ENCODE results near the gene MCTP1. TPM values are rescaled to one million over a fixed set of nuclear protein-coding genes. Genes with fewer than 3 reads are reported as not detected.

Gene MCTP1
- total and polyA plus RNA-seq, 4 experiments from 2014 or later = 0.31 to 0.42 (median 0.39) TPM; not detected in 1

GRCh38 chr5:95162231-95162992, 122.5 kb downstream of the MCTP1 start:
- H3K27ac ChIP-seq (ENCODE audit: low read depth, low read length) = no peak overlapping the region
- CTCF ChIA-PET (ENCODE audit: partially characterized antibody) = no interaction called here
- POLR2A ChIA-PET (ENCODE audit: partially characterized antibody) = no interaction called here
- no peaks in the 10 kb centered on the region for H3K27me3 Mint-ChIP-seq
- H3K9me3 Mint-ChIP-seq = peaks cover 0 to 4% (median 0%) of the 10 kb centered on the region in 8 donors
- H3K4me1 ChIP-seq (ENCODE audit: insufficient read depth, low read length) = no peaks in the 10 kb centered on the region
- no peaks in the 10 kb centered on the region for H3K36me3 ChIP-seq (ENCODE audit: insufficient read depth, low read length)
- DNase-seq = no peak
- H3K9me3 ChIP-seq (ENCODE audit: control insufficient read depth in 1 of 2, low read length in 2 of 2) = no peaks in the 10 kb centered on the region
- H3K4me1 Mint-ChIP-seq = peaks cover 0 to 4% (median 0%) of the 10 kb centered on the region in 4 donors
- H3K4me3 ChIP-seq (ENCODE audit: low read length in 2 of 2) = no peak overlapping the region
- intact Hi-C loops (cut with micrococcal nuclease) = no loop called here
- H3K27me3 ChIP-seq (ENCODE audit: insufficient read depth, low read length) = no peaks in the 10 kb centered on the region
- no peaks in the 10 kb centered on the region for H3K36me3 Mint-ChIP-seq
- no peak overlapping the region for H3K27ac Mint-ChIP-seq
- no peak overlapping the region for H3K4me3 Mint-ChIP-seq

- Mint-ChIP-seq H3K4me1 (peaks cover 0 to 4% (median 0%) of the 10 kb centered on the region in 4 donors), H3K27ac (no peak overlapping the region), H3K27me3 (no peaks in the 10 kb centered on the region), H3K9me3 (peaks cover 0 to 4% (median 0%) of the 10 kb centered on the region in 8 donors), H3K36me3 (no peaks in the 10 kb centered on the region), H3K4me3 (no peak overlapping the region)
- intact Hi-C loops (cut with micrococcal nuclease) = no loop called here
- Histone ChIP-seq H3K27me3 (ENCODE audit: insufficient read depth, low read length) (no peaks in the 10 kb centered on the region), H3K9me3 (ENCODE audit: control insufficient read depth in 1 of 2, low read length in 2 of 2) (no peaks in the 10 kb centered on the region), H3K36me3 (ENCODE audit: insufficient read depth, low read length) (no peaks in the 10 kb centered on the region), H3K4me3 (ENCODE audit: low read length in 2 of 2) (no peak overlapping the region), H3K4me1 (ENCODE audit: insufficient read depth, low read length) (no peaks in the 10 kb centered on the region), H3K27ac (ENCODE audit: low read depth, low read length) (no peak overlapping the region)
- CTCF ChIA-PET (ENCODE audit: partially characterized antibody) = no interaction called here
- POLR2A ChIA-PET (ENCODE audit: partially characterized antibody) = no interaction called here
- no peak for DNase-seq
These were observed 125.3 kb downstream of the MCTP1 start for GRCh38 chr5:95159603-95160002.

- H3K4me1 Mint-ChIP-seq = no peaks in the 10 kb centered on the region
- no peak overlapping the region for H3K27ac Mint-ChIP-seq
- intact Hi-C loops (cut with micrococcal nuclease) = no loop called here
- H3K9me3 Mint-ChIP-seq = peaks cover 0 to 4% (median 0%) of the 10 kb centered on the region in 8 donors
- no peak overlapping the region for H3K4me3 Mint-ChIP-seq
- H3K4me3 ChIP-seq (ENCODE audit: low read length in 2 of 2) = no peak overlapping the region
- CTCF ChIA-PET (ENCODE audit: partially characterized antibody) = no interaction called here
- DNase-seq = no peak
- H3K27ac ChIP-seq (ENCODE audit: low read depth, low read length) = no peak overlapping the region
- H3K27me3 ChIP-seq (ENCODE audit: insufficient read depth, low read length) = no peaks in the 10 kb centered on the region
- H3K36me3 ChIP-seq (ENCODE audit: insufficient read depth, low read length) = no peaks in the 10 kb centered on the region
- no peaks in the 10 kb centered on the region for H3K27me3 Mint-ChIP-seq
- POLR2A ChIA-PET (ENCODE audit: partially characterized antibody) = no interaction called here
- H3K36me3 Mint-ChIP-seq = no peaks in the 10 kb centered on the region
- H3K4me1 ChIP-seq (ENCODE audit: insufficient read depth, low read length) = no peaks in the 10 kb centered on the region
- no peaks in the 10 kb centered on the region for H3K9me3 ChIP-seq (ENCODE audit: control insufficient read depth in 1 of 2, low read length in 2 of 2)
These were observed 129.0 kb downstream of the MCTP1 start for GRCh38 chr5:95155888-95156287.

GRCh38 chr5:95153511-95153910, 131.4 kb downstream of the MCTP1 start:
- intact Hi-C loops (cut with micrococcal nuclease) = no loop called here
- Mint-ChIP-seq H3K36me3 (no peaks in the 10 kb centered on the region), H3K9me3 (peaks cover 0 to 7% (median under 1%) of the 10 kb centered on the region in 8 donors), H3K4me1 (no peaks in the 10 kb centered on the region), H3K27ac (no peak overlapping the region), H3K27me3 (no peaks in the 10 kb centered on the region), H3K4me3 (no peak overlapping the region)
- ChIA-PET POLR2A (ENCODE audit: partially characterized antibody) (no interaction called here), CTCF (ENCODE audit: partially characterized antibody) (no interaction called here)
- Histone ChIP-seq H3K36me3 (ENCODE audit: insufficient read depth, low read length) (no peaks in the 10 kb centered on the region), H3K27me3 (ENCODE audit: insufficient read depth, low read length) (no peaks in the 10 kb centered on the region), H3K4me1 (ENCODE audit: insufficient read depth, low read length) (no peaks in the 10 kb centered on the region), H3K9me3 (ENCODE audit: control insufficient read depth in 1 of 2, low read length in 2 of 2) (no peaks in the 10 kb centered on the region), H3K4me3 (ENCODE audit: low read length in 2 of 2) (no peak overlapping the region), H3K27ac (ENCODE audit: low read depth, low read length) (no peak overlapping the region)
- DNase-seq = no peak

- Mint-ChIP-seq H3K27me3 (no peaks in the 10 kb centered on the region), H3K36me3 (no peaks in the 10 kb centered on the region), H3K27ac (no peak overlapping the region), H3K9me3 (peaks cover 0 to 17% (median 5%) of the 10 kb centered on the region in 8 donors), H3K4me1 (no peaks in the 10 kb centered on the region), H3K4me3 (no peak overlapping the region)
- Histone ChIP-seq H3K4me3 (ENCODE audit: low read length in 2 of 2) (no peak overlapping the region), H3K4me1 (ENCODE audit: insufficient read depth, low read length) (no peaks in the 10 kb centered on the region), H3K27me3 (ENCODE audit: insufficient read depth, low read length) (no peaks in the 10 kb centered on the region), H3K9me3 (ENCODE audit: control insufficient read depth in 1 of 2, low read length in 2 of 2) (no peaks in the 10 kb centered on the region), H3K36me3 (ENCODE audit: insufficient read depth, low read length) (no peaks in the 10 kb centered on the region), H3K27ac (ENCODE audit: low read depth, low read length) (no peak overlapping the region)
- CTCF ChIA-PET (ENCODE audit: partially characterized antibody) = no interaction called here
- no peak for DNase-seq
- intact Hi-C loops (cut with micrococcal nuclease) = no loop called here
- POLR2A ChIA-PET (ENCODE audit: partially characterized antibody) = no interaction called here
These were observed 132.4 kb downstream of the MCTP1 start for GRCh38 chr5:95152535-95152934.

- Histone ChIP-seq H3K4me3 (ENCODE audit: low read length in 2 of 2) (no peak overlapping the region), H3K9me3 (ENCODE audit: control insufficient read depth in 1 of 2, low read length in 2 of 2) (no peaks in the 10 kb centered on the region), H3K27ac (ENCODE audit: low read depth, low read length) (no peak overlapping the region), H3K4me1 (ENCODE audit: insufficient read depth, low read length) (no peaks in the 10 kb centered on the region), H3K36me3 (ENCODE audit: insufficient read depth, low read length) (no peaks in the 10 kb centered on the region), H3K27me3 (ENCODE audit: insufficient read depth, low read length) (no peaks in the 10 kb centered on the region)
- Mint-ChIP-seq H3K27ac (no peak overlapping the region), H3K27me3 (no peaks in the 10 kb centered on the region), H3K4me3 (no peak overlapping the region), H3K36me3 (no peaks in the 10 kb centered on the region), H3K4me1 (no peaks in the 10 kb centered on the region), H3K9me3 (peaks cover 2 to 20% (median 5%) of the 10 kb centered on the region in 8 donors)
- no peak for DNase-seq
- CTCF ChIA-PET (ENCODE audit: partially characterized antibody) = no interaction called here
- intact Hi-C loops (cut with micrococcal nuclease) = no loop called here
- POLR2A ChIA-PET (ENCODE audit: partially characterized antibody) = no interaction called here
These were observed 132.8 kb downstream of the MCTP1 start for GRCh38 chr5:95152131-95152530.

GRCh38 chr5:95151694-95152093, 133.2 kb downstream of the MCTP1 start:
- CTCF ChIA-PET (ENCODE audit: partially characterized antibody) = no interaction called here
- Mint-ChIP-seq H3K4me3 (no peak overlapping the region), H3K36me3 (no peaks in the 10 kb centered on the region), H3K9me3 (peaks cover 2 to 21% (median 5%) of the 10 kb centered on the region in 8 donors), H3K27me3 (no peaks in the 10 kb centered on the region), H3K27ac (no peak overlapping the region), H3K4me1 (no peaks in the 10 kb centered on the region)
- POLR2A ChIA-PET (ENCODE audit: partially characterized antibody) = no interaction called here
- intact Hi-C loops (cut with micrococcal nuclease) = no loop called here
- Histone ChIP-seq H3K9me3 (ENCODE audit: control insufficient read depth in 1 of 2, low read length in 2 of 2) (no peaks in the 10 kb centered on the region), H3K4me3 (ENCODE audit: low read length in 2 of 2) (no peak overlapping the region), H3K36me3 (ENCODE audit: insufficient read depth, low read length) (no peaks in the 10 kb centered on the region), H3K27me3 (ENCODE audit: insufficient read depth, low read length) (no peaks in the 10 kb centered on the region), H3K4me1 (ENCODE audit: insufficient read depth, low read length) (no peaks in the 10 kb centered on the region), H3K27ac (ENCODE audit: low read depth, low read length) (no peak overlapping the region)
- DNase-seq = no peak

Measured in CD4-positive, alpha-beta memory T cell (primary cell).